OCI-LY3 (cell line): ENCODE measurements around the gene ANHX.

ENCODE experiments used
- CTCF ChIP-seq: fragments of 200-600, 300-600 bp; sonication (generic); IDR thresholded peaks from 2 replicates; pipeline ENCODE4 v1.5.1; 2014; ENCODE audit warnings: antibody characterized with exemption, low read length, low read depth
- EZH2phosphoT487 ChIP-seq: fragments of 200-600 bp; shearing (Covaris generic); IDR thresholded peaks from 2 replicates; pipeline ENCODE4 v1.6.1; 2018; ENCODE audit warnings: antibody characterized with exemption, mixed run types, low read depth

GRCh38 chr12:133215724-133216123 lies 20.0 kb downstream of the ANHX start:
- TF ChIP-seq CTCF, result no peak
- TF ChIP-seq EZH2phosphoT487, result no peak
